Skin epidermis (tissue), 12 donors: ENCODE results near the gene SPATA46.

Source experiments
- H3K27ac ChIP-seq, 21 experiments: fragments of 200-600 bp; sonication (generic) in 11 of 21; one replicate each; pipeline ENCODE4 v1.5.0; 2020; ENCODE audit warnings: mild to moderate bottlenecking in 3 of 21, inconsistent platforms in 2 of 21, moderate library complexity in 2 of 21
- H3K4me3 ChIP-seq, 7 experiments: fragments of 200-600 bp; sonication (generic) in 2 of 7; one replicate each; pipeline ENCODE4 v1.5.0; 2020; ENCODE audit warnings: inconsistent platforms in 2 of 7, mild to moderate bottlenecking in 2 of 7, moderate library complexity in 1 of 7

Gene SPATA46

DNA sequence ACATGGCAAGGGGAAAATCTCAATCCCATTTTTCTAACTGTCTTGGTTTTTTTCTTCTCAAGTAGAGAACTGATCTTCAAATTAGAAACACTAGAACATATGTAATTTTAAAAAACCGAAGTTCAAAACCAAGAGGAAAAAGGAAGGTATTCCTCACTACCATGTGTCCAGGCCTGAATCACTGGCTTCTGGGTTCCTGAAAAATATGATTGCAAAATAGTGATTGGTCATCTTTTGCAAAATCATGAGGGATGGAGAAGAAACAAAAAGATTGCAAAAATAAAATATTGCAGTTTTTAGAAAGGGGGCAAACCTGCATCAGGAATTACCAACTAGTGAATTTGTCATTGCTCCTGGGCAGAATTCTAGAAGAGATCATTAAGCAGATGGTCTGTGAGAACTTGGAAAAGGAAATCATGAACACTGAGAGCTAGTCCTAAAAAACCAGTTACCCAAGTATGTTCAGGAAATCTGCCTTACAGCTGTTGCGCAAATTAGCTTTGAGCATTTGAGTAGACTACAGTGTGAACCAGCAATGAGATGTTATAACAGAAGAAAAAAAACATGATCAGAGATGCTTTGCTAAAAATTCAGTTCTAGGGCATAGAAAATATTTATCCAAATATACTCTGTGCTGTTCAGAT, 49.4 kb downstream of the SPATA46 start:
- no peak overlapping the region for H3K4me3 ChIP-seq
- peak overlapping the region in 6 of 21 experiments; percentile 7 to 57 (median 18) for H3K27ac ChIP-seq

DNA sequence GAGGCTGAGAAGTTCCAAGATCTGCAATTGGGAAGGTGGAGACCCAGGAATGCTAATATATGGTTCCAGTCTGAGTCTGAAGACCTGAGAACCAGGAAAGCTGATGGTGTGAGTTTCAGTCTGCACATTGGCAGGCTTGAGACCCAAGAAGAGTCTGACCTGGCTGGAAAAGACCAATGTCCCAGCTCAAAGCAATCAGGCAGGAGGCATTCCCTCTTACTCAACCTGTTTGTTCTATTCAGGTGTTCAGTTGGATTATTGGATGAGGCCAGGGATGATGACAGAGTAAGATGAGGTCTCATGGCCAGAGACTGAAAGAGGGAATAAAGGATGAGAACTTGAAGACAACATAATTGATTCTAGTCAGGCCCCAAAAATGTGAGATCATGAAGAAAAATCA, 50.1 kb downstream of the SPATA46 start:
- peak overlapping the region in 4 of 21 experiments; percentile 10 to 57 (median 16) for H3K27ac ChIP-seq
- H3K4me3 ChIP-seq: no peak overlapping the region

DNA sequence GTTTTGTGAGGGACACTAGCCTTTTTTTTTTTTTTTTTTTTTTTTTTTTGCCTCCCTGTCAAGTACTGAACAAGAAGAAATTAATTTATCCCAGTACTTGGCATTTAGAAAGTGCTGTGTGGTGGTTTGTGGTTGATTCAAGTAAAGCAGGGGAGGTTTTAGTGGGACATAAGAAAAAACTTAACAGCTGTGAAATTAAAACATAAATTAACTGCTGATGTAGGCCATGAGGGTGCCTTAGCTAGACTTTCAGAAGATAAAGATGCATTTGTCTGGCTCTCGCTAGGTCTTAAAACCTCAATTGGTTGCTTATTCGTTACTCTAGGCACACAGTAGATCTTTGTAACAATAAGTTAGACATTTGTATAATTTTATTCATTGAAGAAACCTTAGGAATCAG, 52.3 kb downstream of the SPATA46 start:
- Histone ChIP-seq H3K4me3 (no peak overlapping the region), H3K27ac (no peak overlapping the region)
